ENCODE results near the gene SCAF4.

SCAF4 gene

GRCh38 chr21:31713973-31714740, 17.8 kb downstream of the SCAF4 start:
- Histone ChIP-seq H3K9ac (ENCODE audit: low read length) (no peak overlapping the region), H3K9me2 (replicated peaks; ENCODE audit: insufficient read depth, low read length) (no peaks in the 10 kb centered on the region), H3K27ac (ENCODE audit: low read depth, low read length) (no peak overlapping the region; the same call in 1 of the 2 replicates), H2AFZ (ENCODE audit: low read depth, low read length, severe bottlenecking) (no peak overlapping the region), H3K36me3 (ENCODE audit: low read length) (no peaks in the 10 kb centered on the region), H3K4me2 (ENCODE audit: low read depth, low read length, poor library complexity, severe bottlenecking) (no peak overlapping the region), H3F3A (ENCODE audit: insufficient read depth) (peaks cover 15% of the 10 kb centered on the region; the same call in 1 of the 2 replicates), H3K27me3 (ENCODE audit: low read length) (no peaks in the 10 kb centered on the region), H3K79me2 (ENCODE audit: insufficient read depth, low read length) (peaks cover 100% of the 10 kb centered on the region), H4K20me1 (ENCODE audit: low read depth, low read length) (peaks cover 75% of the 10 kb centered on the region), H3K9me3 (ENCODE audit: insufficient read depth, low read length) (no peaks in the 10 kb centered on the region), H3K4me3 (ENCODE audit: insufficient read depth, low read length, poor library complexity, severe bottlenecking) (no peak overlapping the region)
- TF ChIP-seq EZH2phosphoT487 (conservative IDR thresholded peaks at IDR 0.05; ENCODE audit: low read length) (no peak), CTCF (IDR thresholded peaks at IDR 0.05; ENCODE audit: insufficient read depth, low read length, poor library complexity, severe bottlenecking) (no peak)

DNA sequence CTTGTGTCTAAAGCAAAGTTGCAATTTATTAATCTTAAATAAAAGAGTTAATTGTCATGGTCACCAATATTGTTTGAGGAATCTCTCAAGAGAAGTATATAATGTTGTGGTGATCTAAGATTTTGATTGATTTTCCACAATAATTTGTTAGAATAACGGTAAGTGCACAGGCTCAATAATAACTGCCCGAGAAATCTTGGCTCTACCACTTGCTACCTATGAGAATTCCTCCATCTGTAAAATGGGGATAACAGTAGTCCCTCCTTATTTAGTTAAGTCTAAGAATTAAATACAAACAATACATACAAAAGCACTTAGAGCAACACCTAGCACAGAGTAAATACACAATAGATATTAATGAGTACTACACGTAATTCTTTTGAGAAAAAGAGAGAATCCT, 18.8 kb downstream of the SCAF4 start:
- TF ChIP-seq EZH2phosphoT487 (conservative IDR thresholded peaks at IDR 0.05; ENCODE audit: low read length): no peak
- TF ChIP-seq CTCF (IDR thresholded peaks at IDR 0.05; ENCODE audit: insufficient read depth, low read length, poor library complexity, severe bottlenecking): no peak
- Histone ChIP-seq H4K20me1 (ENCODE audit: low read depth, low read length) (peaks cover 76% of the 10 kb centered on the region), H3K27me3 (ENCODE audit: low read length) (no peaks in the 10 kb centered on the region), H3K36me3 (ENCODE audit: low read length) (no peaks in the 10 kb centered on the region), H3K79me2 (ENCODE audit: insufficient read depth, low read length) (peaks cover 100% of the 10 kb centered on the region), H3K4me2 (ENCODE audit: low read depth, low read length, poor library complexity, severe bottlenecking) (peak overlapping the region; percentile 4), H3K9ac (ENCODE audit: low read length) (no peak overlapping the region), H3K4me3 (ENCODE audit: insufficient read depth, low read length, poor library complexity, severe bottlenecking) (no peak overlapping the region), H3K9me3 (ENCODE audit: insufficient read depth, low read length) (no peaks in the 10 kb centered on the region), H3K9me2 (replicated peaks; ENCODE audit: insufficient read depth, low read length) (no peaks in the 10 kb centered on the region), H3K27ac (ENCODE audit: low read depth, low read length) (no peak overlapping the region), H3F3A (ENCODE audit: insufficient read depth) (peaks cover 23% of the 10 kb centered on the region; the same call in 1 of the 2 replicates), H2AFZ (ENCODE audit: low read depth, low read length, severe bottlenecking) (no peak overlapping the region)

DNA sequence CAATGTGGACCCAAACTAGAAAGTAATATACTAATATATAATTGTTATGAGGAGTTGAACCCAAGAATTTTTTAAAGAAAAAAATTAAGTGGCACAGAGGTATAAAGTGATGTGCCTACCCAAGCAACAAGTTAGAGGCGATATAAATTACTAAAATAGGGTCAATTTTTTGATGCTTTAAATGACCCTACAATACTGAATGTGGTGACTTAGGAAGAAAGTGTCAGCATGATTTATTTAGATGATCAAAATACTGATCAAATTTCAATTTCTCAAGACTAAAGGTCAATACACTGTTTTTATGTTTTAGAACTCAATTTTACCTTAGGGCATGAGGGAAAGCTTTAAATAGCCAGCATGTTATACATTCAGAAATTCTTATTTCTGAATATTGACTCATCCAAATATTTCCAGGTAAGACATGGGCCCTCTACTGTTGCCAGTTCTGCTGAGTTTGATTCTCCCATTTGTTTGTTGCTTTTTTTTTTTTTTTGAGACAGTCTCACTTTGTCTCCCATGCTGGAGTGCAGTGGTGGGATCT, 20.1 kb downstream of the SCAF4 start:
- H3K9ac ChIP-seq (ENCODE audit: low read length): no peak overlapping the region
- no peaks in the 10 kb centered on the region for H3K9me3 ChIP-seq (ENCODE audit: insufficient read depth, low read length)
- peaks cover 79% of the 10 kb centered on the region for H4K20me1 ChIP-seq (ENCODE audit: low read depth, low read length)
- H2AFZ ChIP-seq (ENCODE audit: low read depth, low read length, severe bottlenecking): no peak overlapping the region
- no peak overlapping the region for H3K4me3 ChIP-seq (ENCODE audit: insufficient read depth, low read length, poor library complexity, severe bottlenecking)
- peaks cover 100% of the 10 kb centered on the region for H3K79me2 ChIP-seq (ENCODE audit: insufficient read depth, low read length)
- 0 out of 2 replicates have a peak, but pooled peaks cover 2% of the 10 kb centered on the region for H3K36me3 ChIP-seq (ENCODE audit: low read length)
- H3K4me2 ChIP-seq (ENCODE audit: low read depth, low read length, poor library complexity, severe bottlenecking): no peak overlapping the region
- H3K27me3 ChIP-seq (ENCODE audit: low read length): no peaks in the 10 kb centered on the region
- H3K27ac ChIP-seq (ENCODE audit: low read depth, low read length): no peak overlapping the region
- H3K9me2 ChIP-seq (replicated peaks; ENCODE audit: insufficient read depth, low read length): no peaks in the 10 kb centered on the region
- peaks cover 16% of the 10 kb centered on the region; the same call in 1 of the 2 replicates for H3F3A ChIP-seq (ENCODE audit: insufficient read depth)
- TF ChIP-seq CTCF (IDR thresholded peaks at IDR 0.05; ENCODE audit: insufficient read depth, low read length, poor library complexity, severe bottlenecking) (no peak), EZH2phosphoT487 (conservative IDR thresholded peaks at IDR 0.05; ENCODE audit: low read length) (no peak)

Measured in SU-DHL-6 (cell line).